VCaP (cell line): ENCODE results near the gene RAC2.

Experiments
- H3K27ac ChIP-seq: fragments of 450-650 bp; 2 replicates; pipeline ENCODE4 v1.5.1; 2017
- CTCF ChIP-seq: fragments of 450-650 bp; conservative IDR thresholded peaks from 2 replicates; pipeline ENCODE4 v1.5.1; 2017; ENCODE audit warnings: mild to moderate bottlenecking, moderate library complexity

Gene RAC2

GRCh38 chr22:37179622-37180420, 64.2 kb downstream of the RAC2 start:
- no peak for TF ChIP-seq CTCF
- H3K27ac ChIP-seq, result no peak overlapping the region

- TF ChIP-seq CTCF, result no peak
- peak overlapping the region; percentile 42 for H3K27ac ChIP-seq
Measured at GRCh38 chr22:37179126-37179470, 65.0 kb downstream of the RAC2 start.

- TF ChIP-seq CTCF, result no peak
- H3K27ac ChIP-seq, result peak overlapping the region; percentile 42
Measured at GRCh38 chr22:37178350-37179125, 65.5 kb downstream of the RAC2 start.

- no peak for TF ChIP-seq CTCF
- H3K27ac ChIP-seq, result no peak overlapping the region
Measured at GRCh38 chr22:37177755-37178154, 66.3 kb downstream of the RAC2 start.

- TF ChIP-seq CTCF, result no peak
- H3K27ac ChIP-seq, result no peak overlapping the region
Measured at GRCh38 chr22:37177221-37177620, 66.8 kb downstream of the RAC2 start.

GRCh38 chr22:37176464-37177061, 67.5 kb downstream of the RAC2 start:
- H3K27ac ChIP-seq, result no peak overlapping the region
- TF ChIP-seq CTCF, result no peak
